ENCODE results near the gene KCNJ4.

The KCNJ4 gene

GRCh38 chr22:38415561-38416321 is 39.3 kb downstream of the KCNJ4 start:
- Histone ChIP-seq H3K4ac (ENCODE audit: low read length) (no peak overlapping the region), H3K9me3 (replicated peaks in 1 of 2; ENCODE audit: control insufficient read depth in 2 of 2, insufficient read depth in 1 of 2, low read depth in 1 of 2, low read length in 2 of 2) (peaks cover 0 to 2% of the 10 kb centered on the region in 2 donors), H2AFZ (ENCODE audit: low read length) (peak overlapping the region; percentile 71), H2BK12ac (ENCODE audit: low read length) (no peak overlapping the region), H3K9ac (ENCODE audit: low read depth, low read length, poor library complexity) (peak overlapping the region; percentile 37), H2BK120ac (ENCODE audit: low read depth, low read length) (peak overlapping the region; percentile 50), H3K14ac (ENCODE audit: low read length) (peak overlapping the region; percentile 21), H3K4me2 (ENCODE audit: insufficient read depth, low read length, poor library complexity, severe bottlenecking) (no peak overlapping the region), H3K18ac (ENCODE audit: low read length) (peak overlapping the region; percentile 80), H3K23ac (ENCODE audit: low read depth, low read length, poor library complexity) (no peak overlapping the region), H2BK5ac (ENCODE audit: low read length) (peak overlapping the region; percentile 69), H4K91ac (ENCODE audit: low read depth, low read length, poor library complexity) (peak overlapping the region; percentile 2), H3K27me3 (ENCODE audit: control insufficient read depth in 3 of 3, insufficient read depth in 3 of 3, low read depth in 1 of 3, low read length in 3 of 3) (peaks cover 0 to 35% (median 0%) of the 10 kb centered on the region in 3 experiments), H3K27ac (replicated peaks; ENCODE audit: low read length) (no peak overlapping the region), H3K79me1 (ENCODE audit: low read depth, low read length) (peaks cover 4% of the 10 kb centered on the region), H4K8ac (ENCODE audit: low read depth, low read length) (no peak overlapping the region), H2AK5ac (ENCODE audit: low read depth, low read length) (peak overlapping the region; percentile 89), H2BK15ac (ENCODE audit: low read length) (peak overlapping the region; percentile 88), H3K36me3 (replicated peaks in 1 of 2; ENCODE audit: control insufficient read depth in 2 of 2, insufficient read depth in 2 of 2, low read length in 2 of 2) (no peaks in the 10 kb centered on the region), H3K4me1 (ENCODE audit: control insufficient read depth in 2 of 2, insufficient read depth in 1 of 2, low read depth in 1 of 2, low read length in 2 of 2) (peaks cover 3 to 13% of the 10 kb centered on the region in 2 donors), H3K4me3 (ENCODE audit: low read length in 2 of 2) (no peak overlapping the region)
- no CpG with 5 or more reads among the region's 22 CpGs for WGBS, 2 donors (ENCODE audit: extremely low coverage in 2 of 2, insufficient read length in 2 of 2, insufficient replicate concordance in 1 of 2)
- no peak for DNase-seq (ENCODE audit: low spot score)

- peak overlapping the region; percentile 66 for H3K18ac ChIP-seq (ENCODE audit: low read length)
- no peak overlapping the region for H2BK15ac ChIP-seq (ENCODE audit: low read length)
- H3K4me1 ChIP-seq (ENCODE audit: control insufficient read depth in 2 of 2, insufficient read depth in 1 of 2, low read depth in 1 of 2, low read length in 2 of 2), result peaks cover 3 to 13% of the 10 kb centered on the region in 2 donors
- DNase-seq (ENCODE audit: low spot score), result no peak
- H2BK120ac ChIP-seq (ENCODE audit: low read depth, low read length), result no peak overlapping the region
- peaks cover 4% of the 10 kb centered on the region for H3K79me1 ChIP-seq (ENCODE audit: low read depth, low read length)
- H3K9ac ChIP-seq (ENCODE audit: low read depth, low read length, poor library complexity), result no peak overlapping the region
- no peak overlapping the region for H3K14ac ChIP-seq (ENCODE audit: low read length)
- H2BK5ac ChIP-seq (ENCODE audit: low read length), result peak overlapping the region; percentile 69
- H4K91ac ChIP-seq (ENCODE audit: low read depth, low read length, poor library complexity), result no peak overlapping the region
- no peak overlapping the region for H3K4me3 ChIP-seq (ENCODE audit: low read length in 2 of 2)
- no peak overlapping the region for H2BK12ac ChIP-seq (ENCODE audit: low read length)
- H2AK5ac ChIP-seq (ENCODE audit: low read depth, low read length), result no peak overlapping the region
- peak overlapping the region; percentile 71 for H2AFZ ChIP-seq (ENCODE audit: low read length)
- WGBS, 2 donors (ENCODE audit: extremely low coverage in 2 of 2, insufficient read length in 2 of 2, insufficient replicate concordance in 1 of 2), result no CpG with 5 or more reads among the region's 12 CpGs
- H3K9me3 ChIP-seq (replicated peaks in 1 of 2; ENCODE audit: control insufficient read depth in 2 of 2, insufficient read depth in 1 of 2, low read depth in 1 of 2, low read length in 2 of 2), result peaks cover 0 to 2% of the 10 kb centered on the region in 2 donors
- H3K23ac ChIP-seq (ENCODE audit: low read depth, low read length, poor library complexity), result no peak overlapping the region
- H3K27me3 ChIP-seq (ENCODE audit: control insufficient read depth in 3 of 3, insufficient read depth in 3 of 3, low read depth in 1 of 3, low read length in 3 of 3), result peaks cover 0 to 35% (median 0%) of the 10 kb centered on the region in 3 experiments
- H3K4me2 ChIP-seq (ENCODE audit: insufficient read depth, low read length, poor library complexity, severe bottlenecking), result no peak overlapping the region
- H3K36me3 ChIP-seq (replicated peaks in 1 of 2; ENCODE audit: control insufficient read depth in 2 of 2, insufficient read depth in 2 of 2, low read length in 2 of 2), result no peaks in the 10 kb centered on the region
- no peak overlapping the region for H3K4ac ChIP-seq (ENCODE audit: low read length)
- H4K8ac ChIP-seq (ENCODE audit: low read depth, low read length), result no peak overlapping the region
- no peak overlapping the region for H3K27ac ChIP-seq (replicated peaks; ENCODE audit: low read length)
Measured at GRCh38 chr22:38415046-38415445, 40.0 kb downstream of the KCNJ4 start.

GRCh38 chr22:38414009-38414395 is 41.0 kb downstream of the KCNJ4 start:
- Histone ChIP-seq H3K9me3 (replicated peaks in 1 of 2; ENCODE audit: control insufficient read depth in 2 of 2, insufficient read depth in 1 of 2, low read depth in 1 of 2, low read length in 2 of 2) (peaks cover 0 to 2% of the 10 kb centered on the region in 2 donors), H4K8ac (ENCODE audit: low read depth, low read length) (peak overlapping the region; percentile 23), H3K4ac (ENCODE audit: low read length) (no peak overlapping the region), H3K4me2 (ENCODE audit: insufficient read depth, low read length, poor library complexity, severe bottlenecking) (no peak overlapping the region), H3K4me3 (ENCODE audit: low read length in 2 of 2) (no peak overlapping the region), H3K27ac (replicated peaks; ENCODE audit: low read length) (no peak overlapping the region), H2AFZ (ENCODE audit: low read length) (no peak overlapping the region), H2BK15ac (ENCODE audit: low read length) (no peak overlapping the region), H3K9ac (ENCODE audit: low read depth, low read length, poor library complexity) (no peak overlapping the region), H2BK12ac (ENCODE audit: low read length) (no peak overlapping the region), H3K27me3 (ENCODE audit: control insufficient read depth in 3 of 3, insufficient read depth in 3 of 3, low read depth in 1 of 3, low read length in 3 of 3) (peaks cover 0 to 26% (median 0%) of the 10 kb centered on the region in 3 experiments), H3K36me3 (replicated peaks in 1 of 2; ENCODE audit: control insufficient read depth in 2 of 2, insufficient read depth in 2 of 2, low read length in 2 of 2) (no peaks in the 10 kb centered on the region), H2AK5ac (ENCODE audit: low read depth, low read length) (no peak overlapping the region), H2BK5ac (ENCODE audit: low read length) (no peak overlapping the region), H3K14ac (ENCODE audit: low read length) (no peak overlapping the region), H3K18ac (ENCODE audit: low read length) (no peak overlapping the region), H3K79me1 (ENCODE audit: low read depth, low read length) (peaks cover 4% of the 10 kb centered on the region), H3K4me1 (ENCODE audit: control insufficient read depth in 2 of 2, insufficient read depth in 1 of 2, low read depth in 1 of 2, low read length in 2 of 2) (peaks cover 0 to 5% of the 10 kb centered on the region in 2 donors), H4K91ac (ENCODE audit: low read depth, low read length, poor library complexity) (no peak overlapping the region), H2BK120ac (ENCODE audit: low read depth, low read length) (peak overlapping the region; percentile 41), H3K23ac (ENCODE audit: low read depth, low read length, poor library complexity) (no peak overlapping the region)
- no peak for DNase-seq (ENCODE audit: low spot score)
- WGBS, 2 donors (ENCODE audit: extremely low coverage in 2 of 2, insufficient read length in 2 of 2, insufficient replicate concordance in 1 of 2), result no CpG with 5 or more reads among the region's 7 CpGs

Measured in neuronal stem cell (in vitro differentiated cells).